ENCODE measurements around the gene PM20D1. TPM values are rescaled to one million over a fixed set of nuclear protein-coding genes. Genes with fewer than 3 reads are reported as not detected.
"Not testable (repeated sequence)": the region's sequence is repeated elsewhere in the genome, so short reads cannot be mapped to it uniquely, and the experiment has no call there.

The PM20D1 gene
- total RNA-seq, 1 donor from 2014 or later, result 0.13 TPM

GRCh38 chr1:205843036-205843859, 6.7 kb downstream of the PM20D1 start:
- DNase-seq (ENCODE audit: low spot score) (peak; percentile 66), ATAC-seq (peak; percentile 95)

GRCh38 chr1:205842229-205842628, 7.7 kb downstream of the PM20D1 start:
- DNase-seq (ENCODE audit: low spot score) (no peak), ATAC-seq (no peak)

- ATAC-seq, result no peak
- no peak for DNase-seq (ENCODE audit: low spot score)
These were observed 9.6 kb downstream of the PM20D1 start for GRCh38 chr1:205840146-205840923.

GRCh38 chr1:205837382-205837970, 12.5 kb downstream of the PM20D1 start:
- no peak for ATAC-seq

GRCh38 chr1:205834751-205835150, 15.2 kb downstream of the PM20D1 start:
- no peak for DNase-seq (ENCODE audit: low spot score)
- no peak for ATAC-seq

More at GRCh38 chr1:205837382-205837970, 12.5 kb downstream of the PM20D1 start:
- no peak for DNase-seq (ENCODE audit: low spot score)

- ATAC-seq, result peak; percentile 40
- no peak for DNase-seq (ENCODE audit: low spot score)
These were observed 17.6 kb downstream of the PM20D1 start for GRCh38 chr1:205832326-205832751.

GRCh38 chr1:205827623-205828022, 22.3 kb downstream of the PM20D1 start:
- ATAC-seq (peak; percentile 17), DNase-seq (ENCODE audit: low spot score) (no peak)

- DNase-seq (ENCODE audit: low spot score) (no peak), ATAC-seq (no peak)
These were observed 22.9 kb downstream of the PM20D1 start for GRCh38 chr1:205826995-205827394.

- DNase-seq (ENCODE audit: low spot score), result no peak
- peak; percentile 82 for ATAC-seq
These were observed 23.7 kb downstream of the PM20D1 start for GRCh38 chr1:205826016-205826806.

GRCh38 chr1:205824180-205824579, 25.8 kb downstream of the PM20D1 start:
- DNase-seq (ENCODE audit: low spot score) (no peak), ATAC-seq (no peak)

GRCh38 chr1:205823260-205823659, 26.7 kb downstream of the PM20D1 start:
- not testable (repeated sequence) for ATAC-seq; DNase-seq (ENCODE audit: low spot score)

- DNase-seq (ENCODE audit: low spot score) (no peak), ATAC-seq (no peak)
These were observed 27.5 kb downstream of the PM20D1 start for GRCh38 chr1:205822397-205822796.

- DNase-seq (ENCODE audit: low spot score), result no peak
These were observed 31.9 kb downstream of the PM20D1 start for GRCh38 chr1:205817988-205818387.

GRCh38 chr1:205817364-205817763, 32.6 kb downstream of the PM20D1 start:
- DNase-seq (ENCODE audit: low spot score) (no peak), ATAC-seq (no peak)

More at GRCh38 chr1:205817988-205818387, 31.9 kb downstream of the PM20D1 start:
- no peak for ATAC-seq

GRCh38 chr1:205813755-205814058, 36.2 kb downstream of the PM20D1 start:
- ATAC-seq (no peak), DNase-seq (ENCODE audit: low spot score) (no peak)

GRCh38 chr1:205812878-205813754, 36.8 kb downstream of the PM20D1 start, which contains the start of gene SLC41A1:
SLC41A1 (minus strand) TSS chr1:205813198; CDS start chr1:205810441, 2,757 bp downstream.
- ATAC-seq (peak; percentile 97), DNase-seq (ENCODE audit: low spot score) (peak; percentile 95)

- DNase-seq (ENCODE audit: low spot score) (no peak), ATAC-seq (no peak)
These were observed 37.6 kb downstream of the PM20D1 start for GRCh38 chr1:205812271-205812877.

- ATAC-seq (peak; percentile 6), DNase-seq (ENCODE audit: low spot score) (no peak)
These were observed 38.3 kb downstream of the PM20D1 start for GRCh38 chr1:205811660-205812059.

GRCh38 chr1:205810448-205811157, 39.3 kb downstream of the PM20D1 start:
- DNase-seq (ENCODE audit: low spot score) (no peak), ATAC-seq (no peak)

All from left lobe of liver (tissue), 2 donors.